ENCODE measurements around the gene SMPD2.

The SMPD2 gene

GRCh38 chr6:109482905-109483734, 42.6 kb downstream of the SMPD2 start, which contains the start of gene ZBTB24:
ZBTB24 (minus strand) TSS chr6:109483219; CDS start chr6:109482026, 1,193 bp downstream.
- H3K4me3 ChIP-seq (ENCODE audit: low read depth, low read length): peak within 1 kb of the TSS; percentile 84

DNA sequence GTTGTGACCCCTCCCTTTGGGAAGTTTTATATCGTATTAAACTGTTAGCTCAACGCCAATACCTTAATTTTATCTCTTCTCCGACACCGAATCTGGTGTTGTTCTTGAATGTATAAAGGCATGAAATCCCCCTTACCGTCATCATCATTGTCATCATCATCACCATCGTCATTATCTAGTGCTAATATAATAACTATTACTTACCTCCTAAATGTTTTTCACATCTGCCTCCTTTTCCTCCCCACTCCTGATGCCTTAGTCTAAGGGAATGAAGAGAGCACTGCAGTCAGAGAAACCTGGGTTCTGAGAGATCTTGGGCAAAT, 43.2 kb downstream of the SMPD2 start:
- H3K4me3 ChIP-seq (ENCODE audit: low read depth, low read length): peak overlapping the region; percentile 28

DNA sequence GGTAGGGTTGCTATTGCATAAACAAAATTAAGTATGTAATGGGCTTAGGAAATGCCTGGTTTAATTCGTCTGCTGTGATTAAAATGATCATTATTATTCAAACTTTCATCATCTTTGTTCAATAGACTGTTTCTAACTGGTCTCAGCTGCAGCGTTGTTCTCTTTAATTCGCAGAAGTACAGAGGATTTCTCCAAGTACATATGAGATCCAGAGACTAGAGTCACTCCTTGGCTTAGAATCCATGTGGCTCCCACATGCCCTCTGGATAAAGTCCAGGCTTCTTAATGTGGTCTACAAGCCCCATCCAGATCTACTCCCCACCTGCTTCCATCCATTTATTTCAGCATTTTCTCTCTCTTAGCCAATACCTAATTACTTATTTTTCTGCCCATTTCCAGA, 43.6 kb downstream of the SMPD2 start:
- H3K4me3 ChIP-seq (ENCODE audit: low read depth, low read length): no peak overlapping the region

DNA sequence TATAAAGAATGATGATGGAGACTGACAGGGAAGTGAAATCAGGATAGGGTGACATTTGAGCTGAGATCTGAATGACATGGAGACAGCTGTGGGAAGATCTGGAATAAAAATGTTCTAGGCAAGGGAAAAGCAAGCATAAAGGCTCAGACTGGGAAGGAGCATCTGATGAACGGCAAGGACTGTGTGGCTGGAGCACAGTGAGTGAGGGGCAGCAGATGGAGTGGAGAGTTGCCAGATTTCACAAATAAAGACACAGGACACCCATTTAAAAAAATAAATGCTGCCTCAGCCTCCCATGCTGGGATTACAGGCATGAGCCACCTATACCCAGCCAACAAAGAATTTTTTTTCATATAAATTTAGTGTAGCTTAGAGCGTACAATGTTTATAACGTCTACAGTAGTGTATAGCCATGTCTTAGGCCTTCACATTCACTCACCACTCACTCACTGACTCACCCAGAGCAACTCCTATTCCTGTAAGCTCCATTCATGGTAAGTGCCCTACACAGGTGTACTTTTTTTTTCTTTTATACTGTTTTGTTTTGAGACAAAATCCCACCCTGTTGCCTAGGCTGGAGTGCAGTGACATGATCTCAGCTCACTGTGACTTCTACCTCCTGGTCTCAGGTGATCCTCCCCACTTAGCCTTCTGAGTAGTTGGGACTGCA, 44.9 kb downstream of the SMPD2 start:
- H3K4me3 ChIP-seq (ENCODE audit: low read depth, low read length): no peak overlapping the region

DNA sequence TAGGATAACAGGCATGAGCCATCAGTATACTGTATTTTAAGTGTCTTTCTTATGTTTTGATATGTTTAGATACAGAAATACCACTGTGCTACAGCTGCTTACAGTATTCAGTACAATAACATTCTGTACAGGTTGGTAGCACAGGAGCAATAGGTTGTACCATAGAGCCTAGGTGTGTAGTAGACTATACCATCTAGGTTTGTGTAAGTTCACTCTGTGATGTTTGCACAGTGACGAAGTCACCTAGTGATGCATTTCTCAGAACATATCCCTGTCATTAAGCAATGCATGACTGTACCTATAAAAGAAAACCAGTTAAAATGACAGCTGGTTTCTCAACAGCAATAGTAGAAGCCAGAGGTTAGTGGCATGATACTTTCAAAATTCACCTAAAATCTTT, 45.5 kb downstream of the SMPD2 start:
- H3K4me3 ChIP-seq (ENCODE audit: low read depth, low read length): no peak overlapping the region

DNA sequence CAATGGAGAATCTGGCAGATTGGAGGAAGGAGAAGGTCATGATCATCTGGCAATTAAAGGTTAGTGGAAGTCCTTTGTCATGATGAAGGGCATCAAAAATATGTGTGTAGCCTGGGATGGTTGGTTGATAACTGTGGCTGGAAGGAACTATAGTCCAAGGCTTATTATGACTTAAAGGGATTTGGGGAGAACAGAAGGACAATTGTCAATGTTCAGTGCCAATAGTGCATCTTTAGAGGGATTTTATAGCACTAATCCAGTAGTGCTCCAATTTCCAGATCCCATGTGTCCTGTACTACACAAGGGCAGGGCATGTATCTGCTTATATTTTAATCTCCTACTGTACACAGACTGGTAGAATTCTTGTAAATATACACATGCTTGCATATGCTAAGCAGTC, 47.5 kb downstream of the SMPD2 start:
- H3K4me3 ChIP-seq (ENCODE audit: low read depth, low read length): no peak overlapping the region

DNA sequence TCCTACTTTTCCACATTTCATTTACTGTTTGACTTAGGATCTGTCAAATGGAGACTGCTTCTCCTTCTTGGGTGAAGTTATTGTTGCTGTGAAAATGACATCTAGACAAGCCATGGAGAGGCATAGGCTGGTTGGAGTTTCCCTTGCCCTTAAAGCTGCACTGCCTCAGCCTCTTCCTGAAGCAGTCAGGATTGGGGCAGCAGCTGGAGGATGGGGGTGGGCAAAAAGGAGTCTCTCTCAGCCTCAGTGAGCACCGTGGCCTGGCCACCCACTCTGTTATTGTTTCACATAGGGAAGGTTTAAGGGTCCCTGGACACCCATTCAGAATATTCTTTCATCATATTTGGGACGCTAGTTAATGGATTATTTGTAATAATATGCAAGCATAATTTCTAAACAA, 50.2 kb downstream of the SMPD2 start:
- H3K4me3 ChIP-seq (ENCODE audit: low read depth, low read length): no peak overlapping the region

DNA sequence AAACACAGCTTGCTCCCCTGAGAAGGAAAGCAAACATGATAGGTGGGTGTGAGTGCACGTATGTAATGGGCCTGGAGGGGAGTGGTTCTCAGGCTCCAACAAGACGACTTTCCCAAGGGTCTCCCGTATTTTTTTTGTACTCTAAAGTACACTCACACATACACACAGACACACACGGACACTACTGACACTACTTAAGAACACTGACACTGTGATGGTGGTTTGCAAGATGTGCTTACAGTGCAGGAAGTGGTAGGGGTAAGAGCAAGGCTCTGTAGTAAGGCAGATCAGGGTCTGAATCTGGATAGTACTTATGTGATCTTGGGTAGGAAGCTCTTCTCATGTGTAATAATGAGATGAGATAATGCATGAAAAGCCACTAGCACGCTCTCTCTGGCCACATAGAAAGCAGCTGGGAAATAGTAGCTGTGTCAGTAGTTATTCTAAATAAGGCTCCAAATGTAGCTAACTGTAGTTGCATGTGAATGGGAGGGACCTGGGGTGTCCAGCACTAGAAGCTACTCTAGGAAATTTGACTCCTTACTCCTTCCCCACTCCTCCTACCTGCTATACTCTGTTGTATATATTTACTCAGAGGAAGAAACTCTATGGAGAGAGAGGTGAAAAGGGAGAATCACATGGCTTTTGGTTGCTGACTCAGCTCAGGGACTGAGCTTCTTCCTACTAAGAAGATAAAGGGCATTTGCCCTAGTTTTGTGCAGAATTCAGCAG, 50.8 kb downstream of the SMPD2 start:
- no peak overlapping the region for H3K4me3 ChIP-seq (ENCODE audit: low read depth, low read length)
